ENCODE results near the gene HIF1AN.

Gene HIF1AN

DNA sequence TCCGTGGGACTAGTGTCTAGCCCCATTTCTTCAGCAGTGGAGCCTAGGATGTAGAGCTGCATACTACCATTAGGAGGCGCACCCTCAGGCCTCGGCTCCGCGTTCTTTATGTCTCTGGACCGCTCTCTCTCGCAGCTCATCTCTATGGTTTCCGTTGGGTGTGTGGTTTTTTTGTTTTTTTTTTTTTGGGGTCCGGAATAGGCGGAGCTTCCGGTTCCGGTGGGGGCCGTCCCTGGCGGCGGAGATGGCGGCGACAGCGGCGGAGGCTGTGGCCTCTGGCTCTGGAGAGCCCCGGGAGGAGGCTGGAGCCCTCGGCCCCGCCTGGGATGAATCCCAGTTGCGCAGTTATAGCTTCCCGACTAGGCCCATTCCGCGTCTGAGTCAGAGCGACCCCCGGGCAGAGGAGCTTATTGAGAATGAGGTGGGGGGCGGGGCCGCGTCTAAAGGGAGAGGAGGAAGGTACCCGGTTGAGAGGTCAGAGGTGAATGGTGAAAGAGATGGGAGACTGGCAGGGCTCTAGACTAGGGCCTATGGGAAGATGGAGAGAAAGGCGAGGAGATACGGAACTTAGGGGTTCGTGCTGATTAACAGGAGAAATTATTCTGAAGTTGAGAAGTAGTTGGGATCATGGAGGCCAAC is at the start of gene HIF1AN:
TSS of gene HIF1AN (plus strand) at position 229 of the 639 bp plus-strand sequence. CDS start at position 245, 16 bp downstream.
- DNase-seq (ENCODE audit: low read depth, low spot score), result peak; percentile 79

DNA sequence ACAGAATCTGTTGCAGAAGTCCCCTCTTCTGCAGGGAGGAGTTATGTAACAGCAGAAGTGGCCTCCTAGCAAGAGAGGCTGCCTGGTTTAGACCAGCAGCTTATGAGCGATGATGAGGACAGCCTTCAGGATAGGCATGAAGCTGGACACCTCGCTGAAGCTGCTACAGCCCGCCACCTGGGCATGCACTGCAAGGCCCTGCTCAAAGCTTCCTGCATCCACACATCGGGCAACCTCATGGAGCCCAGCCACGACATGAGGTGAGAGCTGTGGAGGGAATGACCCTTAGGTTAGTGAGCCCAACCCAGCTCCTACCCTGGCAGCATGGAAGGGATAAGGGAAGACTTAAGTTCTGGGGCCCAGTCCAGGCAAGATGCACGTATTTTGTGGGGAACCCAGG is 48.2 kb upstream of the HIF1AN start:
- DNase-seq (ENCODE audit: low read depth, low spot score), result no peak

GRCh38 chr10:100489396-100489795 is 46.3 kb upstream of the HIF1AN start:
- DNase-seq (ENCODE audit: low read depth, low spot score), result no peak

- no peak for DNase-seq (ENCODE audit: low read depth, low spot score)
Measured at GRCh38 chr10:100490531-100490930, 45.2 kb upstream of the HIF1AN start.

GRCh38 chr10:100496567-100496966 is 39.2 kb upstream of the HIF1AN start:
- no peak for DNase-seq (ENCODE audit: low read depth, low spot score)

GRCh38 chr10:100498059-100498458 is 37.7 kb upstream of the HIF1AN start:
- DNase-seq (ENCODE audit: low read depth, low spot score), result no peak

DNA sequence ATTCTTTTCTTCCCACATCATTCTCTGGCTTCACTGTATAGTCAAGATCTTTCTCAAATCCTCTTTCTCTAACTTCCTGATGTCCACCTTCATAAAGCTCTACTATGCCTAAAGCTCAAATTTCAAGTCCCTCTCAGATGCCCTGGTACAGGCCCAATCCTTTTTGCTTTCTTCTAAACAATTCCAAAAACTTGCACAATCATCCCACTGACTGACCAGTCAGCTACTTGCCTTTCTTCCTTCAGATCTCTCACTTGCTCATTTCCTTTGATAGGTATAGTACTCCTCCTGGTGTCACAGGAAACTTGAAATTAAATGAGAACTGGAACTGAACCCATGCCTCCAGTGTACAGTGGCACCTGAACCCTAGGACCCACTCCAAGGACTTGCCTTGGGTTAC is 34.3 kb upstream of the HIF1AN start:
- DNase-seq (ENCODE audit: low read depth, low spot score), result no peak

DNA sequence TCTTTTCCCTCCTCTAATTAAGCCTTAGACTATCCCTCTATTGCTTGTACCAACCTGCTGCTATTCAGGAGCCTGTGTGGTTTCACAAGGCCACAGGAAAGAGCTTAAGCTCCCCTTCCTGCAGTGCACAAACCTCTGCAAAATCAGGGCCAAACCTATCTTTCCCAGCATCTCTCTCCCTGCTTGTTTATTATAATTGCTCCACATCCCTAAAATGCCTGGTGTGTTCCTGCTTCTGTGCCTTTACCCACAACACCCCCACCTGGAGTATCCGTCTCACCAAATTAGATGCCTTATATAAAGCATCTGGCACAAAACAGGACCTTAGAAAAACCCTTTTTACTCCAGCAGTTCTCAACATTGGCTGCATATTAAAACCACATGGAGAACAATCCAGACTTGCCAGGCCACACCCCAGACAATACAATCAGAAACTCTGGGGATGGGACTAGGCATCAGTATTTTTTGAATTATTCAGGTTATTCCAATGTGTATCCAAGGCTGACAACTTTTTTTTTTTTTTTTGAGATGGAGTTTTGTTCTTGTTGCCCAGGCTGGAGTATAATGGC is 32.7 kb upstream of the HIF1AN start:
- no peak for DNase-seq (ENCODE audit: low read depth, low spot score)

DNA sequence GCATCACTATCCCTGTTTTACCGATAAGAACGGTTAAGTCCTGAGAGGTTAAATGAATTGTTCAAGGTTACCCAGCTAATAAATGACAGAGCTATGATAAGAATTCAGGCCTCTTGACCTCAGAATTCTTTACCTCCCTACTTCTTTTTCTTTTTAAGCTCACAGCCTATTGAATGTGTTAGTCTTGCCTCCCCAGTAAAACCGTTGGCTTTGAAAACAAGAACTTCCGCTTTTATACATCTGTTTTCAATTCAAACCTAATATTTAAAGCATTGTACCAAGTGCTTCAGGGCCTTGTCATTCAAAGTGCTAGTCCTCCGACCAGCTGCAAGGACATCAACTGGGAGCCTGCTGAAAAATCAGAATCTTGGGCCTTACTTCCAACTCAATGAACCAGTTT is 31.6 kb upstream of the HIF1AN start:
- DNase-seq (ENCODE audit: low read depth, low spot score), result no peak

DNA sequence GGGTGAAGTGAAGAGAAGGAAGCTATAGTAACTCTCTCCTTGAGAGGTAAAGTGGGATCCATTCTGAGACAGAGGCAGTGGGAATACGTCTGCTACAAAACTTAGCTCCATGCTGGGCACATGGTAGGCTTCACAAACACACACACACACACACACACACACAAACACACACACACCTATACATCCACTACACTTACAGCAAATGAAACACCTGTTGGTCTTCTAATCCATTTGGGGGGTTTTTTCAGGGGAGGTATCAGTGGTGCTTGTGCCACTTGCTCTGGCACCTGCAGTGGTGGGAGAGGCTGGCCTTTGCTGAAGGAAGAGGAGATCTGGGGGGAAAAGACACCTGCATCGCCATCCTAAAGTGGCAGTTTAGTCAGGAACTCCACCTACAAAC is 30.6 kb upstream of the HIF1AN start:
- no peak for DNase-seq (ENCODE audit: low read depth, low spot score)

DNA sequence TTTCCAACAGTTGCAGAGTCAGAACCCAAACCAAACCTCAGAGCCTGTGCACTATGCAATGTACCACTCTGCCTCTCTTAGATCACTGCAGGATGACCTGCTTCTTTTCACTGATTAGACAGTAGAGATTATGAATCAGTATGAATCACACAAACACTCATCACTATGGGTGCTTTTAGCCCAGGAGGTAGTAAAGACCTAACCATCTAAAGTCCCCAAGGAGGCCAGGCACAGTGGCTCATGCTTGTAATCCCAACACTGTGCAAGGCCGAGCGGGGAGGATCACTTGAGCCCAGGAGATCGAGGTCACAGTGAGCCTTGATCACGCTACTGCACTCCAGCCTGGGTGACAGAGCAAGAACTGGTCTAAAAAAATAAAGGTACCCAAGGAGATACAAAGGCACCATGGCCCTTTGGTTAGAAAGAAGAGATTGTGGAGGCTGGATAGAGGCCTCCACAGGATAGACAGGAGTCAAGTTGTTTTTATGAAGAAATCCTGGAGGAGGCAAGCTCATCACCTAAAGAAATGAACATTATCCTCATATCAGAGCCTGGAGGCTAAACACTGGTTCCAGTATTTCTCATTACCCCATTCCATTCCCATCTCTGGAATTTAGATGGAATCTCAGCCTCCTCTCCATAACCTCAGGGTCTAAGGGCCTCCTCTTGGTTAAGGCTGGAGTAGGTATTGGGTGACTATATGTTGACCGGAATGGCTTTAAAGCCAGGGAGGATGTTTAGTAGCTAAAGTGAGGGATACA is 29.0 kb upstream of the HIF1AN start:
- DNase-seq (ENCODE audit: low read depth, low spot score), result no peak

- DNase-seq (ENCODE audit: low read depth, low spot score), result no peak
Measured at GRCh38 chr10:100507357-100507732, 28.4 kb upstream of the HIF1AN start.

- DNase-seq (ENCODE audit: low read depth, low spot score), result no peak
Measured at GRCh38 chr10:100508266-100508665, 27.5 kb upstream of the HIF1AN start.

- DNase-seq (ENCODE audit: low read depth, low spot score), result peak; percentile 19
Measured at GRCh38 chr10:100508691-100509150, 27.0 kb upstream of the HIF1AN start.

- DNase-seq (ENCODE audit: low read depth, low spot score), result peak; percentile 26
Measured at GRCh38 chr10:100509241-100509840, 26.4 kb upstream of the HIF1AN start.

- DNase-seq (ENCODE audit: low read depth, low spot score), result peak; percentile 33
Measured at GRCh38 chr10:100510533-100511308, 25.0 kb upstream of the HIF1AN start.

- DNase-seq (ENCODE audit: low read depth, low spot score), result no peak
Measured at GRCh38 chr10:100515612-100516011, 20.1 kb upstream of the HIF1AN start.

DNA sequence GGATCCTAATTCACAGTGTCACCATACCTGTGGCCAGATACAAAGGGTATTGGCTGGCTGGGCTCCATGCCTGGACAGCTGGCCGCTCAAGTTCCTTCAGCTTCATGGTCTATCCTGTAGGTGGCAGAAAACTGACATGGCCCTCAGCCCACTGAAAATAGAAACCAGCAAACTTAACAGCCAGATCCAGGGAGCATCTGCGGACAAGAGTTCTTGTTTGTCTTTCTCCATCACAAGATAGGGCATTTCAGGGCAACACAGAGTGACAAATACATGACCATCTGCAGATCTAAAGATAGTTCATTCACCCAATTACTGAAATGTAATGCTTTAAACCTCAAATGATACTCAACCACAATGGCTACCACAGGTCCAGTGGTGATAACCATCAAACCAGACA is 18.9 kb upstream of the HIF1AN start:
- no peak for DNase-seq (ENCODE audit: low read depth, low spot score)

- peak; percentile 40 for DNase-seq (ENCODE audit: low read depth, low spot score)
Measured at GRCh38 chr10:100518761-100519241, 16.9 kb upstream of the HIF1AN start.

- no peak for DNase-seq (ENCODE audit: low read depth, low spot score)
Measured at GRCh38 chr10:100519311-100520051, 16.3 kb upstream of the HIF1AN start, which contains the start of gene SEC31B. TSS of gene SEC31B (minus strand) at chr10:100519861. CDS start at chr10:100516952, 2,909 bp downstream.

GRCh38 chr10:100520811-100521210 is 14.9 kb upstream of the HIF1AN start:
- DNase-seq (ENCODE audit: low read depth, low spot score), result no peak
